Dermis blood vessel endothelial cell (primary cell): ENCODE results near the gene ITGB5. TPM values are rescaled to one million over a fixed set of nuclear protein-coding genes. Genes with fewer than 3 reads are reported as not detected.
"Not testable (repeated sequence)": the region's sequence is repeated elsewhere in the genome, so short reads cannot be mapped to it uniquely, and the experiment has no call there.

Experiments
- DNase-seq: peaks from one replicate; pipeline ENCODE4 v3.0.0; 2010
- total RNA-seq: library from RNA; depleted of rRNA; stranded (reverse); fragments of >200 nt; gene quantifications from 2 replicates; pipeline ENCODE4 v1.2.3, GENCODE V29; 2014

Gene ITGB5
- total RNA-seq, 1 donor from 2014 or later: 107 TPM

GRCh38 chr3:124769462-124769861 lies 117.7 kb downstream of the ITGB5 start:
- DNase-seq: no peak

- DNase-seq: peak; percentile 46
These were observed 118.4 kb downstream of the ITGB5 start for GRCh38 chr3:124768812-124769211.

GRCh38 chr3:124767691-124768090 lies 119.5 kb downstream of the ITGB5 start:
- no peak for DNase-seq

DNA sequence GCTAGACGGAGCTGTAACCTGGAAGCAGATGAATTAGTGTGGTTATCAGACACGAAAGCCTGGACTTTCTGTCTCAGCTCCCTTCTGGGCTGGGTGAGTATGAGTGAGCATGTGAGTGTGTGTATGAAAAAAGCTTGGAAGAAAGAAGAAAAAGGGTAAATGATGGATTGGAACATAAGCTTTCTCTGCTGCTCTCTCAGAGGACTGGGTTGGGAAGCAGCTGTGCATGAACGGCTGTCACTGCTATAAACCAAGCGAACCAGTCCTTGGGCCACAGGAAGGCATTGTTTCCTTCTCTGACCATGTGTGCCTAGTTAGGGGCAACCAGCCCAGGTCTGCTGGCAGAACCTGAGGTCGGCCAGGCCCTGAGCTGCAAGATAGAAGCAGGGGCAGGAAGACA lies 119.9 kb downstream of the ITGB5 start:
- no peak for DNase-seq

GRCh38 chr3:124766113-124767095 lies 120.8 kb downstream of the ITGB5 start:
- no peak for DNase-seq

- no peak for DNase-seq
These were observed 121.8 kb downstream of the ITGB5 start for GRCh38 chr3:124765197-124765840.

DNA sequence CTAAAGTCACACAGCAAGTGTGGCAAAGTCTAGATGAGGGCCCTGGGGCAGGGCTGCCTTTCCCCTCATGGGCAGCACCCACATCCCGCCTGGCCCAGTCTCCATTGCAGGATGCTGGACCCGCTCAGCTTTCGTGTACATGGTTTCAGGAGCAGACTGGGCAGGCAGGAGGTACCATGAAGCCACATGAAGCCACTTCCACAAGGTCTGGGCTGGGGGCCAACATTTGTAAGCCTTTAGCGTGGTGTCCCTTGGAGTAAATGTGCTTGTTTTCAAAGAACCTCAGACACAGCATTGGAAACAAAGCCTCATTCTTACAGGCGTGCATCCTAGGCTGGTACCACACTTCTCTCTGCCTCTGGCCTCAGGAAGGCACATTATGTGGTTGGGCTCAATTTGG lies 122.4 kb downstream of the ITGB5 start:
- no peak for DNase-seq

DNA sequence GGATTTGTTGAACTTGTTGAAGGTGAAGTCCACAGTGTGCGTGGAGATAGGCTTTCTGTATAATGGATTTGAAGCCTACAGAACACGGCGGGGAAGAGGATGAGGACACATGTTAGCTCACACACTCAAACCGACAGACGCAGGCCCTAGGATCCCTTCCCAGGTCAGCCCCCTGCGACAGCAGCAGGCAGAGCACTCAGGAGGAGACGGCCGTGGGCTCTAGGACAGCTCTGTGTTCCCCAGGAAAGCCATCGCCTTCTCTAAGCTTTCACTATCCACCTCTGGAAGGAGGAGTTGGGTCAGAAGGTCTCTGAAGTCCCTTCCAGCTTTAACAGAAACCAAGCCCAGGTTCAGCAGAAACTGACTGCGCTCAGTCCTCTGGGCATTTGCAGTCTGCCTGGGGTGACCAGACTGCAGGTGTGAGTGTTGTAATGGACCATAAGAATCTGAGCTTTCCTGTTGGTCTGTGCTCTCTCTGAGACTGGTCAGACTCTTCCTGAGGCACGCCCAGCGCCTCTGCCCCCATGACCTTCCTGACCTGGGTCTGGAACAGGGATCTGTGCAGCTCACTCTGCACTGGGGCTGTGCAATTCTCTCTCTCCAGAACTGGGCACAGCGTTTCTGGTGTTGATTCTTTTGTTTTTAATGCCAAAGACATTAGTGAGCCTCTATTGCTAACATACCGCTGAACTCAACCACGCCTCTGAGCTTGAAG lies 123.4 kb downstream of the ITGB5 start:
- DNase-seq: no peak

DNA sequence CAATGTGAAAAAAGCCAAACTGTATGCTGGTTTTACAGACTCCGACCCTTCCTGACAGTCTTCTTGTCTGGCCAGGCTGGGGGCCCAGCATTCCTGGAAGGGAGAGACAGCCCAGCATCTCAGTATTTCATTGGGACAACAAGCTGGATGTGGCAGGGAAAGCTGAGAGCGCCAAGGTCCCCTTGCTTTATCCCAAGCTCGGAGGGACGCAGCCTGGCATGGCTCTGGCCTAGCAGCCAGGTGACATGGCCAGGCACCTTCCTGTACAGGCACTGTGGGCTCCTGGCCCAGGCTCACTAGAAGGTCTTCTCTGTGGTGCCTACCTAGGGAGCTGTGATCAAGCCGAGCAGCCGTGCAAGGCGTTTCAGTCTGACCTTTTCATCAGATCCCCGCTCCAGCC lies 124.0 kb downstream of the ITGB5 start:
- no peak for DNase-seq

DNA sequence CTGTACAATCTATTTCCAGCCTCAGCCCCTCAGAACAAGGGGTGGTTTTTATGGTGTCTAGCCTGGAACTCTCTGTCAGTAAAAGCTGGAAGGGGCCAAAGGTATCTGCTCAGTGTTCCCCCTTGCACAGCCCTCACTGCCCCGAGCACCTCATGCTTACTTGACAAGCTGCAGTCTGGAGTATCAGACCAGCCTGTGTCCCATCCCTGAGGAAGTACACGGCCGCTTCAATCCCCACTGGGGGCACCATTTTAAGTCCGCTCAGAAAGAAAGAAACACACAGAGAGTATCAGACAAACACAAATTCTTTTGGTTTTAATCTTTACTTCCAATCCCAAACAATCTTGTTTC lies 124.5 kb downstream of the ITGB5 start:
- no peak for DNase-seq

GRCh38 chr3:124761935-124762660 lies 125.1 kb downstream of the ITGB5 start:
- DNase-seq: no peak

GRCh38 chr3:124761250-124761796 lies 125.8 kb downstream of the ITGB5 start:
- peak; percentile 88 for DNase-seq

- DNase-seq: peak; percentile 19
These were observed 126.6 kb downstream of the ITGB5 start for GRCh38 chr3:124760601-124761000.

GRCh38 chr3:124759666-124760401 lies 127.3 kb downstream of the ITGB5 start:
- DNase-seq: no peak

GRCh38 chr3:124758851-124759635 lies 128.1 kb downstream of the ITGB5 start:
- no peak for DNase-seq

GRCh38 chr3:124757926-124758325 lies 129.2 kb downstream of the ITGB5 start:
- DNase-seq: not testable (repeated sequence)

- DNase-seq: no peak
These were observed 135.1 kb downstream of the ITGB5 start for GRCh38 chr3:124752051-124752450.

GRCh38 chr3:124751501-124751900 lies 135.7 kb downstream of the ITGB5 start:
- no peak for DNase-seq

DNA sequence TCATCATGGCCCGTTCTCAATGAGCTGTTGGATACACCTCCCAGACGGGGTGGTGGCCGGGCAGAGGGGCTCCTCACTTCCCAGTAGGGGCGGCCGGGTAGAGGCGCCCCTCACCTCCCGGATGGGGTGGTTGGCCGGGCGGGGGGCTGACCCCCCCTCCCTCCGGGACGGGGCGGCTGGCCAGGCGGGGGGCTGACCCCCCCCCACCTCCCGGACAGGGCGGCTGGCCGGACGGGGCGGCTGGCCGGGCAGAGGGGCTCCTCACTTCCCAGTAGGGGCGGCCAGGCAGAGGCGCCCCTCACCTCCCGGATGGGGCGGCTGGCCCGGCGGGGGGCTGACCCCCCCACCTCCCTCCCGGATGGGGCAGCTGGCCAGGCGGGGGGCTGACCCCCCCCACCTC lies 137.3 kb downstream of the ITGB5 start:
- DNase-seq: not testable (repeated sequence)

DNA sequence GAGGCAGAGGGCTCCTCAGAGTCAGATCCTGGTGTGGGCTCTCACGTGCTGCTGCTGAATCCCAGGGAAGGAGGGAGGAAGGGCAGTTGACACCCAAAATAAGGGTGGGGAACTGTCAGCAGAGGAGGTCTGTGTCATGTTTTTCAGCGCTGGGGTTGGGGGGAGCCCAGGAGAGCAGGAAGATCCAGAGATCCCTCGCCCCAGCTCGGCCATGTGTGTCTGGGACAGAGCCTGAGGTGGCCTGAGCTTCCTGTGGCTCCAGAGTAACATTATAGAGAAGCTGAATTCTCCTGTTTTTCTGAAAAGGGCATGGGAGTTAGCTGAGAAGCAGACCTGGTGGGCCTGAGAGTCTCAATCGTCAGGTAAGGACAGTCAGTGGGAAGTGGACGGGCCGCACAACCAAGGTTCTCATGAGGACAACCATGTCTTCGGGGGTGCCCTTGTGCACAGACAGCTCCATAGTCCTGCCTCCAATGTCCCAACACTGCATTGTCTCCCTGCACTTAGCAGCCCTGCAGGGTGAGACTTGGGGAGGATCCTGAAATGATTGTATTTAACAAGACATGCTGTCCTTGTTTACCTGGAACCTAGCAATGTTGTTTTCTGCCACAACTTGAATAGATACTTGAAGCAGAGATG lies 138.5 kb downstream of the ITGB5 start:
- DNase-seq: no peak
